Ovary (tissue), 3 donors: ENCODE measurements around the gene HOXB3.

Experiments used
- EP300 ChIP-seq: sonication (generic); formaldehyde crosslinking; IDR thresholded peaks from one replicate; pipeline ENCODE4 v1.6.1; 2017; ENCODE audit warnings: antibody characterized with exemption
- POLR2A ChIP-seq: fragments of 450-650 bp; IDR thresholded peaks from one replicate; pipeline ENCODE4 v1.6.1; 2017; ENCODE audit warnings: antibody characterized with exemption, mild to moderate bottlenecking, moderate library complexity
- TF ChIP-seq, protein P1 (sequence below), 3 donors: fragments of 450-650 bp in 2 of 3; fragments of 200-600 bp in 1 of 3; IDR thresholded peaks; one replicate each; pipeline versions ENCODE4 v1.5.1 to v1.8.0; 2016 to 2022; ENCODE audit warnings: antibody characterized with exemption in 3 of 3, mild to moderate bottlenecking in 1 of 3
- donor health status: DM: no; HTN: no; CAD: no.

DNA sequence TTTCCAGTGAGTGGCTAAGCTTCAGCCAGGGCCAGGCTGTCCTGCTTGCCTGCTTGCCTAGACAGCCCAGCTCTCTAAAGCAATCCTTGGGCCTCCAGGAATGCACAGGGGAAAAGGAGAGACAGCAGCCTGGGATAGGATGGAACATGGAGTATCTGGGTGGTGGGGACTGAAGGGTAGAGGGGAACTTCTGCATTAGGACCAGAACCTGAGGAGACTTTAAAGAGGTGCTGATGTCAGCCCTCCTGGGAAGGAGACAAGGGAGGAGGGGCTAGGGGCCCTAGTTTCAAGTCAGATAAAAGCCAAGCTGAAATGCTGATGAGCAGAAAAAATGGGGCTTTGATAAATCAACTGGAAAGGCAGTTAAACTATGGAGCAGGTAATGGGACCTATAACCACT lies 19.0 kb upstream of the HOXB3 start:
- TF ChIP-seq, protein P1, sequence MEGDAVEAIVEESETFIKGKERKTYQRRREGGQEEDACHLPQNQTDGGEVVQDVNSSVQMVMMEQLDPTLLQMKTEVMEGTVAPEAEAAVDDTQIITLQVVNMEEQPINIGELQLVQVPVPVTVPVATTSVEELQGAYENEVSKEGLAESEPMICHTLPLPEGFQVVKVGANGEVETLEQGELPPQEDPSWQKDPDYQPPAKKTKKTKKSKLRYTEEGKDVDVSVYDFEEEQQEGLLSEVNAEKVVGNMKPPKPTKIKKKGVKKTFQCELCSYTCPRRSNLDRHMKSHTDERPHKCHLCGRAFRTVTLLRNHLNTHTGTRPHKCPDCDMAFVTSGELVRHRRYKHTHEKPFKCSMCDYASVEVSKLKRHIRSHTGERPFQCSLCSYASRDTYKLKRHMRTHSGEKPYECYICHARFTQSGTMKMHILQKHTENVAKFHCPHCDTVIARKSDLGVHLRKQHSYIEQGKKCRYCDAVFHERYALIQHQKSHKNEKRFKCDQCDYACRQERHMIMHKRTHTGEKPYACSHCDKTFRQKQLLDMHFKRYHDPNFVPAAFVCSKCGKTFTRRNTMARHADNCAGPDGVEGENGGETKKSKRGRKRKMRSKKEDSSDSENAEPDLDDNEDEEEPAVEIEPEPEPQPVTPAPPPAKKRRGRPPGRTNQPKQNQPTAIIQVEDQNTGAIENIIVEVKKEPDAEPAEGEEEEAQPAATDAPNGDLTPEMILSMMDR (IDR thresholded peaks at IDR 0.05) = no peak
- TF ChIP-seq EP300 (no peak), POLR2A (no peak)
